Measurements from ENCODE around the gene DLST. TPM values are rescaled to one million over a fixed set of nuclear protein-coding genes. Genes with fewer than 3 reads are reported as not detected.

DLST gene
- total RNA-seq, 4 donors from 2014 or later, result 80.9 to 91.6 (median 83.5) TPM

DNA sequence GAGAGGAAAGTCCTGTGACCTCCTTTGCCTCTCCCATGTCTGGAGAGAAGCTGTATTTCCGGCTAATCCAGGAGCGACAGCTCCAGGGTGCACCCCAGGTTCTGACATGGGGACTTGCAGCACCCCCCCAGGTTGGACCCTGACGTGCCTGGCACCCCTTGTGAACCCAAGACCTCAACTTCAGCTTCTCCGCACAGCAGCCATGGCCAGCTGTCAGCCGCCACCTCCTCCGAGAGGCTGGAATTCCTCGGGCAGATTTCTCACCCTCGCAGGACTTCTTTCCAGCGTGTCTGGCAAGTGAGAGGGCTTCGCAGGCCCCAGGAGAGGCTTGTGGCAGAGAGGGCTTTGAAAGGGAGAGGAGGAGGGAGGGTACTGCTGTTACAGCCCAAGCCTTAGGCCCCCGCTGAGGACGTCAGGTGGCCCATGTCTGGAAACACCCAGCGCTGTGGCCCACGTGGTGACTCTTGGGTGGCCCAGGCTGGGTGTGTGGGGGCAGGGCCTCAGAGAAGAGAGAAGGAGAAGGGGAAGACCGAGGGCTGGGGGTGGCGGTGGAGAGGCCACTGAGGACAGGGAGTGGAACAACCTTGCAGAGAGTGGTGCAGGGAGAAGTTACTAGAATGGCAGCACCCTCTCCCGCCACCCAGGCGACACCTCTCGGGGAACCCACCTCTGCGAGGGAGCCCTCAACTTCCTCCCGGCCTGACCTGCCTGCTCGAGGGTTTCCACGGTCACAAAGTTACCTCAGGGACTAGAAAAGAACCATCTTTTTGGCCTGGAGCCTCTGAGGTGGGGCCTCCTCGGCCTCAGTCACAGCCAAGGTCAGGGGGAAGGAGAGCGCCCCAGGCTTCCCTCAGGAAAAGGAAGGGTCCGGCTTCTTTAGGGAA is 53.0 kb downstream of the DLST start:
- H3K27ac ChIP-seq, result peak overlapping the region in 2 of 3 donors; percentile 20 to 47
- H3K36me3 ChIP-seq, result no peaks in the 10 kb centered on the region
- H3K4me1 ChIP-seq, result peaks cover 24 to 47% of the 10 kb centered on the region in 2 donors
- no peak overlapping the region for H3K4me3 ChIP-seq (replicated peaks in 1 of 3)
- DNase-seq, result peak; percentile 49 to 80
- H3K9me3 ChIP-seq, result no peaks in the 10 kb centered on the region
- intact Hi-C loops (cut with DNase I), result no loop called here
- no peak for TF ChIP-seq POLR2A (IDR thresholded peaks at IDR 0.05)
- TF ChIP-seq, protein P1, sequence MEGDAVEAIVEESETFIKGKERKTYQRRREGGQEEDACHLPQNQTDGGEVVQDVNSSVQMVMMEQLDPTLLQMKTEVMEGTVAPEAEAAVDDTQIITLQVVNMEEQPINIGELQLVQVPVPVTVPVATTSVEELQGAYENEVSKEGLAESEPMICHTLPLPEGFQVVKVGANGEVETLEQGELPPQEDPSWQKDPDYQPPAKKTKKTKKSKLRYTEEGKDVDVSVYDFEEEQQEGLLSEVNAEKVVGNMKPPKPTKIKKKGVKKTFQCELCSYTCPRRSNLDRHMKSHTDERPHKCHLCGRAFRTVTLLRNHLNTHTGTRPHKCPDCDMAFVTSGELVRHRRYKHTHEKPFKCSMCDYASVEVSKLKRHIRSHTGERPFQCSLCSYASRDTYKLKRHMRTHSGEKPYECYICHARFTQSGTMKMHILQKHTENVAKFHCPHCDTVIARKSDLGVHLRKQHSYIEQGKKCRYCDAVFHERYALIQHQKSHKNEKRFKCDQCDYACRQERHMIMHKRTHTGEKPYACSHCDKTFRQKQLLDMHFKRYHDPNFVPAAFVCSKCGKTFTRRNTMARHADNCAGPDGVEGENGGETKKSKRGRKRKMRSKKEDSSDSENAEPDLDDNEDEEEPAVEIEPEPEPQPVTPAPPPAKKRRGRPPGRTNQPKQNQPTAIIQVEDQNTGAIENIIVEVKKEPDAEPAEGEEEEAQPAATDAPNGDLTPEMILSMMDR (IDR thresholded peaks at IDR 0.05), result no peak
- WGBS, 2 donors, result 62 to 75% methylated on average over 21 to 26 of the region's 26 CpGs
- H3K27me3 ChIP-seq, result no peaks in the 10 kb centered on the region

- H3K9me3 ChIP-seq, result no peaks in the 10 kb centered on the region
- TF ChIP-seq, protein P1 (IDR thresholded peaks at IDR 0.05), result no peak
- H3K4me1 ChIP-seq, result peaks cover 28 to 47% of the 10 kb centered on the region in 2 donors
- 78 to 89% methylated on average over 5 to 9 of the region's 9 CpGs for WGBS, 2 donors
- H3K27ac ChIP-seq, result peak overlapping the region in 1 of 3 donors; percentile 47
- H3K27me3 ChIP-seq, result no peaks in the 10 kb centered on the region
- H3K4me3 ChIP-seq (replicated peaks in 1 of 3), result no peak overlapping the region
- no peaks in the 10 kb centered on the region for H3K36me3 ChIP-seq
- no peak for DNase-seq
- intact Hi-C loops (cut with DNase I), result no loop called here
Measured at GRCh38 chr14:74935360-74935680, 53.6 kb downstream of the DLST start.

DNA sequence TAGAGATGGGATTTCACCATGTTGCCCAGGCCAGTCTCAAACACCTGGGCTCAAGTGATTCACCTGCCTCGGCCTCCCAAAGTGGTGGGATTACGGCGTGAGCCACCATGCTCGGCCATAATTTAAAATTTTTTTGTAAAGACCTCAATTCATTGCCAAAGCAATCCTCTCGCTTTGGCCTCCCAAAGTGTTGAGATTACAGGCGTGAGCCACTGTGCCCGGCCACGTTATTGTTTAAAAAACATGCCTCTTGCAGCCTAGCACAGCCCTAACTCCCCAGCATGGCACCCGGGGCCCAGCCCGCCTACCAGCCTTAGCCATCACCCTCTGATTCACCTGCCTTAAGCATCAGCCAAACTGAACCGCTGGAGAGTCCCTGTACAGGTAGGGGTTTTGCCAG is 54.4 kb downstream of the DLST start:
- 95% methylated on average over 11 of the region's 11 CpGs for WGBS, 2 donors
- Histone ChIP-seq H3K4me3 (replicated peaks in 1 of 3) (no peak overlapping the region), H3K4me1 (peaks cover 22 to 51% of the 10 kb centered on the region in 2 donors), H3K36me3 (no peaks in the 10 kb centered on the region), H3K27ac (no peak overlapping the region), H3K27me3 (no peaks in the 10 kb centered on the region), H3K9me3 (no peaks in the 10 kb centered on the region)
- TF ChIP-seq POLR2A (IDR thresholded peaks at IDR 0.05), result no peak
- TF ChIP-seq, protein P1 (IDR thresholded peaks at IDR 0.05), result no peak
- intact Hi-C loops (cut with DNase I), result no loop called here
- no peak for DNase-seq

GRCh38 chr14:74936731-74937130 is 55.0 kb downstream of the DLST start:
- H3K4me3 ChIP-seq (replicated peaks in 1 of 3), result no peak overlapping the region
- H3K9me3 ChIP-seq, result no peaks in the 10 kb centered on the region
- no peak overlapping the region for H3K27ac ChIP-seq
- no peak for TF ChIP-seq POLR2A (IDR thresholded peaks at IDR 0.05)
- TF ChIP-seq, protein P1 (IDR thresholded peaks at IDR 0.05), result no peak
- intact Hi-C loops (cut with DNase I), result no loop called here
- peaks cover 0 to 5% of the 10 kb centered on the region in 2 donors for H3K36me3 ChIP-seq
- WGBS, 2 donors, result 89 to 95% methylated on average over 8 of the region's 8 CpGs
- no peak for DNase-seq
- H3K27me3 ChIP-seq, result no peaks in the 10 kb centered on the region
- peaks cover 20 to 53% of the 10 kb centered on the region in 2 donors for H3K4me1 ChIP-seq

GRCh38 chr14:74937171-74937570 is 55.5 kb downstream of the DLST start:
- Histone ChIP-seq H3K4me1 (peaks cover 19 to 54% of the 10 kb centered on the region in 2 donors), H3K36me3 (peaks cover 0 to 9% of the 10 kb centered on the region in 2 donors), H3K27me3 (no peaks in the 10 kb centered on the region), H3K27ac (no peak overlapping the region), H3K4me3 (replicated peaks in 1 of 3) (no peak overlapping the region), H3K9me3 (no peaks in the 10 kb centered on the region)
- TF ChIP-seq POLR2A (IDR thresholded peaks at IDR 0.05), result no peak
- TF ChIP-seq, protein P1 (IDR thresholded peaks at IDR 0.05), result no peak
- no peak for DNase-seq
- intact Hi-C loops (cut with DNase I), result no loop called here
- 95 to 97% methylated on average over 2 of the region's 2 CpGs for WGBS, 2 donors
